Glutamatergic neuron (in vitro differentiated cells): ENCODE data around the gene PDE6A. TPM values are rescaled to one million over a fixed set of nuclear protein-coding genes. Genes with fewer than 3 reads are reported as not detected.

ENCODE experiments used
- DNase-seq: peaks from one replicate; pipeline ENCODE4 v3.0.0; 2022
- H3K27ac Mint-ChIP-seq: one replicate; pipeline ENCODE4 v1.8.0; 2020; ENCODE audit warnings: mild to moderate bottlenecking, mixed read lengths, inconsistent platforms; ENCODE audit not compliant: unreplicated experiment
- H3K27me3 Mint-ChIP-seq: one replicate; pipeline ENCODE4 v1.8.0; 2020; ENCODE audit warnings: mild to moderate bottlenecking, moderate library complexity, mixed read lengths, inconsistent platforms; ENCODE audit not compliant: unreplicated experiment
- H3K36me3 Mint-ChIP-seq: one replicate; pipeline ENCODE4 v1.8.0; 2020; ENCODE audit warnings: mild to moderate bottlenecking, mixed read lengths, inconsistent platforms; ENCODE audit not compliant: unreplicated experiment
- H3K4me1 Mint-ChIP-seq: one replicate; pipeline ENCODE4 v1.8.0; 2020; ENCODE audit warnings: mild to moderate bottlenecking, low read depth, mixed read lengths, inconsistent platforms; ENCODE audit not compliant: unreplicated experiment
- H3K4me3 Mint-ChIP-seq: one replicate; pipeline ENCODE4 v1.8.0; 2020; ENCODE audit warnings: mild to moderate bottlenecking, mixed read lengths, inconsistent platforms; ENCODE audit not compliant: unreplicated experiment
- H3K9me3 Mint-ChIP-seq: one replicate; pipeline ENCODE4 v1.8.0; 2020; ENCODE audit warnings: mild to moderate bottlenecking, moderate library complexity, mixed read lengths, inconsistent platforms; ENCODE audit not compliant: unreplicated experiment
- CTCF ChIP-seq: fragments of 200-600 bp; sonication (generic); IDR thresholded peaks from one replicate; pipeline ENCODE4 v1.5.0; 2021; ENCODE audit not compliant: partially characterized antibody, unreplicated experiment
- total RNA-seq: library from RNA; stranded (reverse); fragmentation: NEBNext Ultra II Directional; extraction: Animal tissue kit (Norgen Biotek cat#: 25700); gene quantifications from one replicate; pipeline ENCODE4 v1.2.1, GENCODE V29; 2021; ENCODE audit not compliant: unreplicated experiment

The PDE6A gene
- total RNA-seq, 1 donor from 2014 or later, result not detected

- H3K36me3 Mint-ChIP-seq, result peaks cover 8% of the 10 kb centered on the region
- no peak overlapping the region for H3K4me3 Mint-ChIP-seq
- peak overlapping the region; percentile 8 for H3K27ac Mint-ChIP-seq
- peaks cover 2% of the 10 kb centered on the region for H3K27me3 Mint-ChIP-seq
- no peaks in the 10 kb centered on the region for H3K9me3 Mint-ChIP-seq
- peak; percentile 84 for TF ChIP-seq CTCF
- DNase-seq, result peak; percentile 84
- H3K4me1 Mint-ChIP-seq, result peaks cover 17% of the 10 kb centered on the region
Measured at GRCh38 chr5:149852641-149853330, 91.8 kb downstream of the PDE6A start.

- DNase-seq, result no peak
- Mint-ChIP-seq H3K4me3 (no peak overlapping the region), H3K27me3 (peaks cover 2% of the 10 kb centered on the region), H3K36me3 (peaks cover 8% of the 10 kb centered on the region), H3K9me3 (no peaks in the 10 kb centered on the region), H3K4me1 (peaks cover 17% of the 10 kb centered on the region), H3K27ac (no peak overlapping the region)
- no peak for TF ChIP-seq CTCF
Measured at GRCh38 chr5:149851211-149851610, 93.4 kb downstream of the PDE6A start.

GRCh38 chr5:149849966-149850910 lies 94.4 kb downstream of the PDE6A start:
- no peaks in the 10 kb centered on the region for H3K9me3 Mint-ChIP-seq
- TF ChIP-seq CTCF, result no peak
- H3K36me3 Mint-ChIP-seq, result peaks cover 8% of the 10 kb centered on the region
- DNase-seq, result peak; percentile 9
- peaks cover 17% of the 10 kb centered on the region for H3K4me1 Mint-ChIP-seq
- H3K4me3 Mint-ChIP-seq, result no peak overlapping the region
- H3K27ac Mint-ChIP-seq, result no peak overlapping the region
- H3K27me3 Mint-ChIP-seq, result peaks cover 2% of the 10 kb centered on the region

- peaks cover 13% of the 10 kb centered on the region for H3K36me3 Mint-ChIP-seq
- H3K4me1 Mint-ChIP-seq, result peaks cover 17% of the 10 kb centered on the region
- TF ChIP-seq CTCF, result no peak
- DNase-seq, result no peak
- H3K4me3 Mint-ChIP-seq, result no peak overlapping the region
- H3K27ac Mint-ChIP-seq, result no peak overlapping the region
- no peaks in the 10 kb centered on the region for H3K9me3 Mint-ChIP-seq
- peaks cover 2% of the 10 kb centered on the region for H3K27me3 Mint-ChIP-seq
Measured at GRCh38 chr5:149849280-149849965, 95.2 kb downstream of the PDE6A start.
